ENCODE data around the gene MTG2.

- TF ChIP-seq EZH2phosphoT487 (IDR thresholded peaks at IDR 0.05; ENCODE audit: low read length) (no peak), EZH2 (optimal IDR thresholded peaks at IDR 0.05; ENCODE audit: low read depth, low read length) (no peak)
Measured at GRCh38 chr20:62237801-62238568, 55.2 kb downstream of the MTG2 start, which contains the start of gene OSBPL2.

Data from MM.1S (cell line).